HEK293 (cell line): ENCODE results near the gene MYL4.

Experiments
- HOXC10 ChIP-seq: sonication (generic); formaldehyde crosslinking; IDR thresholded peaks from 2 replicates; pipeline ENCODE4 v1.8.1; 2023; ENCODE audit warnings: mild to moderate bottlenecking, missing genetic modification reagents
- SALL2 ChIP-seq: fragments of 450-650 bp; formaldehyde crosslinking; IDR thresholded peaks from 2 replicates; pipeline ENCODE4 v1.5.0; 2017; ENCODE audit warnings: missing biosample characterization, mild to moderate bottlenecking, missing genetic modification characterization, borderline replicate concordance
- SETDB1 ChIP-seq: IDR thresholded peaks from one replicate; pipeline ENCODE4 v1.6.1; 2017; ENCODE audit warnings: mild to moderate bottlenecking, low read length, moderate library complexity, mixed read lengths; ENCODE audit not compliant: insufficient read length
- SP2 ChIP-seq: fragments of 450-650 bp; formaldehyde crosslinking; IDR thresholded peaks from 2 replicates; pipeline ENCODE4 v1.5.1; 2016; ENCODE audit warnings: missing biosample characterization, missing genetic modification characterization
- ZBTB17 ChIP-seq: fragments of 450-650 bp; formaldehyde crosslinking; IDR thresholded peaks from 2 replicates; pipeline ENCODE4 v1.5.1; 2016; ENCODE audit warnings: missing biosample characterization, missing genetic modification characterization
- ZBTB48 ChIP-seq: fragments of 450-650 bp; formaldehyde crosslinking; IDR thresholded peaks from 2 replicates; pipeline ENCODE4 v1.5.1; 2016; ENCODE audit warnings: missing biosample characterization, missing genetic modification characterization
- ZBTB7A ChIP-seq: fragments of 450-650 bp; formaldehyde crosslinking; IDR thresholded peaks from 2 replicates; pipeline ENCODE4 v1.5.1; 2016; ENCODE audit warnings: low read depth, missing biosample characterization, missing genetic modification characterization
- ZNF184 ChIP-seq: fragments of 450-650 bp; IDR thresholded peaks from 2 replicates; pipeline ENCODE4 v1.5.1; 2018; ENCODE audit warnings: missing biosample characterization, mild to moderate bottlenecking, missing genetic modification characterization
- ZNF302 ChIP-seq: fragments of 450-650 bp; formaldehyde crosslinking; IDR thresholded peaks from 2 replicates; pipeline ENCODE4 v1.5.1; 2016; ENCODE audit warnings: missing biosample characterization, missing genetic modification characterization, low read depth
- ZNF354C ChIP-seq: fragments of 450-650 bp; formaldehyde crosslinking; IDR thresholded peaks from 2 replicates; pipeline ENCODE4 v1.5.1; 2016; ENCODE audit warnings: missing biosample characterization, missing genetic modification characterization, low read depth, borderline replicate concordance
- ZNF529 ChIP-seq: fragments of 450-650 bp; formaldehyde crosslinking; IDR thresholded peaks from 2 replicates; pipeline ENCODE4 v1.5.1; 2017; ENCODE audit warnings: missing genetic modification characterization, missing biosample characterization; ENCODE audit not compliant: insufficient replicate concordance
- ZNF561 ChIP-seq: fragments of 450-650 bp; IDR thresholded peaks from 2 replicates; pipeline ENCODE4 v1.5.1; 2018; ENCODE audit warnings: missing biosample characterization, missing genetic modification characterization, borderline replicate concordance
- ZNF571 ChIP-seq: fragments of 450-650 bp; formaldehyde crosslinking; IDR thresholded peaks from 2 replicates; pipeline ENCODE4 v1.5.0; 2017; ENCODE audit warnings: missing biosample characterization, missing genetic modification characterization
- ZNF600 ChIP-seq: fragments of 450-650 bp; formaldehyde crosslinking; IDR thresholded peaks from 2 replicates; pipeline ENCODE4 v1.5.1; 2016; ENCODE audit warnings: missing biosample characterization, missing genetic modification characterization
- ZNF621 ChIP-seq: fragments of 450-650 bp; formaldehyde crosslinking; IDR thresholded peaks from 2 replicates; pipeline ENCODE4 v1.5.1; 2017; ENCODE audit warnings: missing biosample characterization, missing genetic modification characterization
- ZNF629 ChIP-seq: fragments of 450-650 bp; formaldehyde crosslinking; IDR thresholded peaks from 2 replicates; pipeline ENCODE4 v1.5.1; 2017; ENCODE audit warnings: missing biosample characterization, missing genetic modification characterization
- ZNF660 ChIP-seq: fragments of 450-650 bp; IDR thresholded peaks from 2 replicates; pipeline ENCODE4 v1.5.1; 2018; ENCODE audit warnings: missing biosample characterization, mild to moderate bottlenecking, missing genetic modification characterization
- ZNF830 ChIP-seq: fragments of 450-650 bp; IDR thresholded peaks from 2 replicates; pipeline ENCODE4 v1.5.0; 2018; ENCODE audit warnings: missing biosample characterization, missing genetic modification characterization, low read depth, mild to moderate bottlenecking, moderate library complexity
- TF ChIP-seq, protein P1 (sequence below): fragments of 450-650 bp; formaldehyde crosslinking; IDR thresholded peaks from 2 replicates; pipeline ENCODE4 v1.5.1; 2017; ENCODE audit warnings: missing biosample characterization, missing genetic modification characterization
- TF ChIP-seq, protein P2 (sequence below): sonication (generic); formaldehyde crosslinking; IDR thresholded peaks from 2 replicates; pipeline ENCODE4 v1.8.1; 2022; ENCODE audit warnings: mild to moderate bottlenecking, moderate library complexity, missing genetic modification reagents
- TF ChIP-seq, protein P3 (sequence below): fragments of 450-650 bp; formaldehyde crosslinking; IDR thresholded peaks from 2 replicates; pipeline ENCODE4 v1.5.1; 2016; ENCODE audit warnings: missing biosample characterization, missing genetic modification characterization
- TF ChIP-seq, protein P4 (sequence below): fragments of 450-650 bp; formaldehyde crosslinking; IDR thresholded peaks from 2 replicates; pipeline ENCODE4 v1.5.1; 2016; ENCODE audit warnings: missing biosample characterization, missing genetic modification characterization
- TF ChIP-seq, protein P5 (sequence below): fragments of 450-650 bp; formaldehyde crosslinking; IDR thresholded peaks from 2 replicates; pipeline ENCODE4 v1.5.1; 2016; ENCODE audit warnings: missing biosample characterization, missing genetic modification characterization, borderline replicate concordance

Gene MYL4

DNA sequence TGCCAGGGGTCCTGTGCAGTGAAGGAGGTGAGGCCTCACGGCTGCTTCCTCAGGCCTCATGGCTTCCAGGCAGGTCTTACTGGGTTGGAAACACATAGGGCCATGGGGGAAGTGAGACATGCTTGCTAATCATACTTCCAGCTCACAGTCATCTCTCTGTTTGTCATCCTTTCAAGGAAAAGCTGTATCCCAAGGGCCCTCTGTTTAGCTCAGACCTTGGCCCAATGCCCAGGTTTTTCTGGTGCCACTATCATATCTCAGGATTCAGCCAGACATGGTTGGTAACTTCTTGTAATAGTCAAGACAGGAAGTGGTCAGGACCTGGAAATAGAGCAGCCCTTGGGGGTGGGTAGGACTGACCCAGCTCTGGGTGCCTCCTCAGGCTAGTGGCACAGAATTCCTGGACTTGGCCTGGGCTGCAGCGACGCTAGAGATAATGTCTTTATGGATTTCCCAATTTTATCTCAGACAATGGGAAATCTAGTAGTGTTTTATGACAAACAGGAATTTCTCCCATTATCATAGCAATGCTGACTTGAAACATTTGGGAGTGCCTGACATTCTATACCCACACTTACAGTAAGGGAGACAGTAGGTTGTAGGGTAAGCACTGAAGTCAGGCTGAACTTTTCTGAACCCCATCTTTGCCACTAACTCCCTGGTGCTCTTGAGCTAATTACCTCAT, 31.0 kb downstream of the MYL4 start (continued):
- no peak for TF ChIP-seq ZNF830 (tag by site-specific recombination)
- no peak for TF ChIP-seq SALL2
- no peak for TF ChIP-seq HOXC10 (CRISPR knock-in tag)
- TF ChIP-seq ZNF621 (tag by site-specific recombination): no peak
- peak; percentile 45; the same call in 1 of the 2 replicates for TF ChIP-seq ZNF660 (tag by site-specific recombination)
- TF ChIP-seq ZBTB7A (tag by site-specific recombination): no peak
- TF ChIP-seq ZNF184: peak; percentile 62; the same call in 1 of the 2 replicates
- peak; percentile 26; the same call in 1 of the 2 replicates for TF ChIP-seq ZNF629
- TF ChIP-seq, protein P1, sequence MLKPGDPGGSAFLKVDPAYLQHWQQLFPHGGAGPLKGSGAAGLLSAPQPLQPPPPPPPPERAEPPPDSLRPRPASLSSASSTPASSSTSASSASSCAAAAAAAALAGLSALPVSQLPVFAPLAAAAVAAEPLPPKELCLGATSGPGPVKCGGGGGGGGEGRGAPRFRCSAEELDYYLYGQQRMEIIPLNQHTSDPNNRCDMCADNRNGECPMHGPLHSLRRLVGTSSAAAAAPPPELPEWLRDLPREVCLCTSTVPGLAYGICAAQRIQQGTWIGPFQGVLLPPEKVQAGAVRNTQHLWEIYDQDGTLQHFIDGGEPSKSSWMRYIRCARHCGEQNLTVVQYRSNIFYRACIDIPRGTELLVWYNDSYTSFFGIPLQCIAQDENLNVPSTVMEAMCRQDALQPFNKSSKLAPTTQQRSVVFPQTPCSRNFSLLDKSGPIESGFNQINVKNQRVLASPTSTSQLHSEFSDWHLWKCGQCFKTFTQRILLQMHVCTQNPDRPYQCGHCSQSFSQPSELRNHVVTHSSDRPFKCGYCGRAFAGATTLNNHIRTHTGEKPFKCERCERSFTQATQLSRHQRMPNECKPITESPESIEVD (tag by site-specific recombination): peak; percentile 6; the same call in 1 of the 2 replicates
- peak; percentile 48; the same call in 1 of the 2 replicates for TF ChIP-seq ZNF600 (tag by site-specific recombination)
- TF ChIP-seq ZBTB17 (tag by site-specific recombination): peak; percentile 80
- TF ChIP-seq ZNF529 (tag by site-specific recombination): no peak
- TF ChIP-seq SP2: peak; percentile 8; the same call in 1 of the 2 replicates
- TF ChIP-seq, protein P2, sequence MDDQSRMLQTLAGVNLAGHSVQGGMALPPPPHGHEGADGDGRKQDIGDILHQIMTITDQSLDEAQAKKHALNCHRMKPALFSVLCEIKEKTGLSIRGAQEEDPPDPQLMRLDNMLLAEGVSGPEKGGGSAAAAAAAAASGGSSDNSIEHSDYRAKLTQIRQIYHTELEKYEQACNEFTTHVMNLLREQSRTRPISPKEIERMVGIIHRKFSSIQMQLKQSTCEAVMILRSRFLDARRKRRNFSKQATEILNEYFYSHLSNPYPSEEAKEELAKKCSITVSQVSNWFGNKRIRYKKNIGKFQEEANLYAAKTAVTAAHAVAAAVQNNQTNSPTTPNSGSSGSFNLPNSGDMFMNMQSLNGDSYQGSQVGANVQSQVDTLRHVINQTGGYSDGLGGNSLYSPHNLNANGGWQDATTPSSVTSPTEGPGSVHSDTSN (CRISPR knock-in tag): no peak
- TF ChIP-seq, protein P3, sequence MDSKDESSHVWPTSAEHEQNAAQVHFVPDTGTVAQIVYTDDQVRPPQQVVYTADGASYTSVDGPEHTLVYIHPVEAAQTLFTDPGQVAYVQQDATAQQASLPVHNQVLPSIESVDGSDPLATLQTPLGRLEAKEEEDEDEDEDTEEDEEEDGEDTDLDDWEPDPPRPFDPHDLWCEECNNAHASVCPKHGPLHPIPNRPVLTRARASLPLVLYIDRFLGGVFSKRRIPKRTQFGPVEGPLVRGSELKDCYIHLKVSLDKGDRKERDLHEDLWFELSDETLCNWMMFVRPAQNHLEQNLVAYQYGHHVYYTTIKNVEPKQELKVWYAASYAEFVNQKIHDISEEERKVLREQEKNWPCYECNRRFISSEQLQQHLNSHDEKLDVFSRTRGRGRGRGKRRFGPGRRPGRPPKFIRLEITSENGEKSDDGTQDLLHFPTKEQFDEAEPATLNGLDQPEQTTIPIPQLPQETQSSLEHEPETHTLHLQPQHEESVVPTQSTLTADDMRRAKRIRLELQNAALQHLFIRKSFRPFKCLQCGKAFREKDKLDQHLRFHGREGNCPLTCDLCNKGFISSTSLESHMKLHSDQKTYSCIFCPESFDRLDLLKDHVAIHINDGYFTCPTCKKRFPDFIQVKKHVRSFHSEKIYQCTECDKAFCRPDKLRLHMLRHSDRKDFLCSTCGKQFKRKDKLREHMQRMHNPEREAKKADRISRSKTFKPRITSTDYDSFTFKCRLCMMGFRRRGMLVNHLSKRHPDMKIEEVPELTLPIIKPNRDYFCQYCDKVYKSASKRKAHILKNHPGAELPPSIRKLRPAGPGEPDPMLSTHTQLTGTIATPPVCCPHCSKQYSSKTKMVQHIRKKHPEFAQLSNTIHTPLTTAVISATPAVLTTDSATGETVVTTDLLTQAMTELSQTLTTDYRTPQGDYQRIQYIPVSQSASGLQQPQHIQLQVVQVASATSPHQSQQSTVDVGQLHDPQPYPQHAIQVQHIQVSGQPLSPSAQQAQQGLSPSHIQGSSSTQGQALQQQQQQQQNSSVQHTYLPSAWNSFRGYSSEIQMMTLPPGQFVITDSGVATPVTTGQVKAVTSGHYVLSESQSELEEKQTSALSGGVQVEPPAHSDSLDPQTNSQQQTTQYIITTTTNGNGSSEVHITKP: peak; percentile 90
- TF ChIP-seq, protein P4, sequence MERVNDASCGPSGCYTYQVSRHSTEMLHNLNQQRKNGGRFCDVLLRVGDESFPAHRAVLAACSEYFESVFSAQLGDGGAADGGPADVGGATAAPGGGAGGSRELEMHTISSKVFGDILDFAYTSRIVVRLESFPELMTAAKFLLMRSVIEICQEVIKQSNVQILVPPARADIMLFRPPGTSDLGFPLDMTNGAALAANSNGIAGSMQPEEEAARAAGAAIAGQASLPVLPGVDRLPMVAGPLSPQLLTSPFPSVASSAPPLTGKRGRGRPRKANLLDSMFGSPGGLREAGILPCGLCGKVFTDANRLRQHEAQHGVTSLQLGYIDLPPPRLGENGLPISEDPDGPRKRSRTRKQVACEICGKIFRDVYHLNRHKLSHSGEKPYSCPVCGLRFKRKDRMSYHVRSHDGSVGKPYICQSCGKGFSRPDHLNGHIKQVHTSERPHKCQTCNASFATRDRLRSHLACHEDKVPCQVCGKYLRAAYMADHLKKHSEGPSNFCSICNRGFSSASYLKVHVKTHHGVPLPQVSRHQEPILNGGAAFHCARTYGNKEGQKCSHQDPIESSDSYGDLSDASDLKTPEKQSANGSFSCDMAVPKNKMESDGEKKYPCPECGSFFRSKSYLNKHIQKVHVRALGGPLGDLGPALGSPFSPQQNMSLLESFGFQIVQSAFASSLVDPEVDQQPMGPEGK (tag by site-specific recombination): peak; percentile 32; the same call in 1 of the 2 replicates
- TF ChIP-seq, protein P5, sequence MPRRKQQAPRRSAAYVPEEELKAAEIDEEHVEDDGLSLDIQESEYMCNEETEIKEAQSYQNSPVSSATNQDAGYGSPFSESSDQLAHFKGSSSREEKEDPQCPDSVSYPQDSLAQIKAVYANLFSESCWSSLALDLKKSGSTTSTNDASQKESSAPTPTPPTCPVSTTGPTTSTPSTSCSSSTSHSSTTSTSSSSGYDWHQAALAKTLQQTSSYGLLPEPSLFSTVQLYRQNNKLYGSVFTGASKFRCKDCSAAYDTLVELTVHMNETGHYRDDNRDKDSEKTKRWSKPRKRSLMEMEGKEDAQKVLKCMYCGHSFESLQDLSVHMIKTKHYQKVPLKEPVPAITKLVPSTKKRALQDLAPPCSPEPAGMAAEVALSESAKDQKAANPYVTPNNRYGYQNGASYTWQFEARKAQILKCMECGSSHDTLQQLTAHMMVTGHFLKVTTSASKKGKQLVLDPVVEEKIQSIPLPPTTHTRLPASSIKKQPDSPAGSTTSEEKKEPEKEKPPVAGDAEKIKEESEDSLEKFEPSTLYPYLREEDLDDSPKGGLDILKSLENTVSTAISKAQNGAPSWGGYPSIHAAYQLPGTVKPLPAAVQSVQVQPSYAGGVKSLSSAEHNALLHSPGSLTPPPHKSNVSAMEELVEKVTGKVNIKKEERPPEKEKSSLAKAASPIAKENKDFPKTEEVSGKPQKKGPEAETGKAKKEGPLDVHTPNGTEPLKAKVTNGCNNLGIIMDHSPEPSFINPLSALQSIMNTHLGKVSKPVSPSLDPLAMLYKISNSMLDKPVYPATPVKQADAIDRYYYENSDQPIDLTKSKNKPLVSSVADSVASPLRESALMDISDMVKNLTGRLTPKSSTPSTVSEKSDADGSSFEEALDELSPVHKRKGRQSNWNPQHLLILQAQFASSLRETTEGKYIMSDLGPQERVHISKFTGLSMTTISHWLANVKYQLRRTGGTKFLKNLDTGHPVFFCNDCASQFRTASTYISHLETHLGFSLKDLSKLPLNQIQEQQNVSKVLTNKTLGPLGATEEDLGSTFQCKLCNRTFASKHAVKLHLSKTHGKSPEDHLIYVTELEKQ (tag by site-specific recombination): no peak
- no peak for TF ChIP-seq SETDB1
- TF ChIP-seq ZBTB48 (tag by site-specific recombination): 0 out of 2 replicates have a peak, but pooled peaks have one; percentile 12
- no peak for TF ChIP-seq ZNF571 (tag by site-specific recombination)
- no peak for TF ChIP-seq ZNF354C (tag by site-specific recombination)
- no peak for TF ChIP-seq ZNF302 (tag by site-specific recombination)
- TF ChIP-seq ZNF561 (tag by site-specific recombination): no peak
